Stimulated activated naive B cell treated with anti-CD40 and anti-IgM and Interleukin-4, amounts not matched to agents 10 μg/mL and 1 μg/mL and 100 μg/mL, for 72 hours (primary cell): Measurements from ENCODE around the gene SIX1.

Experiments used
- ATAC-seq, 2 donors: fragments of 150-1000 bp; cut with Tn5 transposase; replicated peaks; 2 replicates each; pipeline ENCODE4 v1.10.0; 2021; ENCODE audit warnings: moderate library complexity in 1 of 2
- DNase-seq: peaks from one replicate; pipeline ENCODE4 v3.0.0; 2021
- H3K27ac Mint-ChIP-seq: one replicate; pipeline ENCODE4 v1.8.0; 2022; ENCODE audit warnings: mild to moderate bottlenecking, mixed read lengths
- H3K27me3 Mint-ChIP-seq, 2 donors: one replicate each; pipeline ENCODE4 v1.8.0; 2022; ENCODE audit warnings: mixed read lengths in 2 of 2
- H3K36me3 Mint-ChIP-seq, 2 donors: one replicate each; pipeline ENCODE4 v1.8.0; 2022; ENCODE audit warnings: mixed read lengths in 2 of 2, mild to moderate bottlenecking in 1 of 2
- H3K4me1 Mint-ChIP-seq, 2 donors: one replicate each; pipeline ENCODE4 v1.8.0; 2022; ENCODE audit warnings: mixed read lengths in 2 of 2, mild to moderate bottlenecking in 1 of 2
- H3K4me3 Mint-ChIP-seq, 2 donors: one replicate each; pipeline ENCODE4 v1.8.0; 2022; ENCODE audit warnings: mild to moderate bottlenecking in 2 of 2, mixed read lengths in 2 of 2, moderate library complexity in 1 of 2
- H3K9me3 Mint-ChIP-seq, 2 donors: one replicate each; pipeline ENCODE4 v1.8.0; 2022; ENCODE audit warnings: mixed read lengths in 2 of 2, mild to moderate bottlenecking in 1 of 2

The SIX1 gene

GRCh38 chr14:60651086-60651795 is 2.0 kb upstream of the SIX1 start:
- Mint-ChIP-seq H3K27ac (peak overlapping the region; percentile 75), H3K36me3 (peaks cover 12 to 23% of the 10 kb centered on the region in 2 donors), H3K4me1 (peaks cover 44 to 59% of the 10 kb centered on the region in 2 donors), H3K4me3 (no peak overlapping the region), H3K27me3 (peaks cover 85 to 96% of the 10 kb centered on the region in 2 donors), H3K9me3 (peaks cover 14 to 17% of the 10 kb centered on the region in 2 donors)
- ATAC-seq (no peak), DNase-seq (no peak)

- peaks cover 39 to 56% of the 10 kb centered on the region in 2 donors for H3K4me1 Mint-ChIP-seq
- DNase-seq (no peak), ATAC-seq (no peak)
- peaks cover 11 to 20% of the 10 kb centered on the region in 2 donors for H3K36me3 Mint-ChIP-seq
- peaks cover 83 to 95% of the 10 kb centered on the region in 2 donors for H3K27me3 Mint-ChIP-seq
- peak overlapping the region; percentile 18 to 52 for H3K4me3 Mint-ChIP-seq
- peak overlapping the region; percentile 77 for H3K27ac Mint-ChIP-seq
- peaks cover 13% of the 10 kb centered on the region in 2 donors for H3K9me3 Mint-ChIP-seq
These were observed 1.2 kb upstream of the SIX1 start for GRCh38 chr14:60650373-60650961.

- peak overlapping the region; percentile 57 to 64 for H3K4me3 Mint-ChIP-seq
- DNase-seq (no peak), ATAC-seq (no peak)
- peaks cover 78 to 90% of the 10 kb centered on the region in 2 donors for H3K27me3 Mint-ChIP-seq
- H3K27ac Mint-ChIP-seq, result peak overlapping the region; percentile 77
- peaks cover 13% of the 10 kb centered on the region in 2 donors for H3K9me3 Mint-ChIP-seq
- H3K4me1 Mint-ChIP-seq, result peaks cover 34 to 51% of the 10 kb centered on the region in 2 donors
- H3K36me3 Mint-ChIP-seq, result peaks cover 8 to 20% of the 10 kb centered on the region in 2 donors
These were observed 647 bp upstream of the SIX1 start for GRCh38 chr14:60649875-60650372.

GRCh38 chr14:60648249-60648933 is 886 bp downstream of the SIX1 start:
- ATAC-seq (no peak), DNase-seq (no peak)
- Mint-ChIP-seq H3K4me3 (peak overlapping the region; percentile 63 to 64), H3K4me1 (peaks cover 27 to 50% of the 10 kb centered on the region in 2 donors), H3K36me3 (peaks cover 3 to 6% of the 10 kb centered on the region in 2 donors), H3K27me3 (peaks cover 72 to 88% of the 10 kb centered on the region in 2 donors), H3K27ac (peak overlapping the region; percentile 51), H3K9me3 (peaks cover under 1 to 8% of the 10 kb centered on the region in 2 donors)

- DNase-seq (no peak), ATAC-seq (no peak)
- Mint-ChIP-seq H3K4me1 (peaks cover 26 to 55% of the 10 kb centered on the region in 2 donors), H3K36me3 (peaks cover 3 to 6% of the 10 kb centered on the region in 2 donors), H3K9me3 (peaks cover 0 to 8% of the 10 kb centered on the region in 2 donors), H3K27ac (peak overlapping the region; percentile 65), H3K4me3 (peak overlapping the region; percentile 57 to 64), H3K27me3 (peaks cover 70 to 88% of the 10 kb centered on the region in 2 donors)
These were observed 1.4 kb downstream of the SIX1 start for GRCh38 chr14:60647837-60648248.

GRCh38 chr14:60647081-60647836 is 2.0 kb downstream of the SIX1 start:
- Mint-ChIP-seq H3K9me3 (peaks cover 0 to 8% of the 10 kb centered on the region in 2 donors), H3K36me3 (peaks cover 3 to 6% of the 10 kb centered on the region in 2 donors), H3K4me3 (peak overlapping the region; percentile 57 to 64), H3K4me1 (peaks cover 26 to 49% of the 10 kb centered on the region in 2 donors), H3K27ac (peak overlapping the region; percentile 65), H3K27me3 (peaks cover 68 to 87% of the 10 kb centered on the region in 2 donors)
- ATAC-seq (no peak), DNase-seq (no peak)

GRCh38 chr14:60646226-60646818 is 3.0 kb downstream of the SIX1 start:
- Mint-ChIP-seq H3K36me3 (peaks cover 3 to 6% of the 10 kb centered on the region in 2 donors), H3K9me3 (peaks cover 0 to 8% of the 10 kb centered on the region in 2 donors), H3K27me3 (peaks cover 68 to 87% of the 10 kb centered on the region in 2 donors), H3K4me1 (peaks cover 30 to 53% of the 10 kb centered on the region in 2 donors), H3K4me3 (no peak overlapping the region), H3K27ac (no peak overlapping the region)
- DNase-seq, result no peak
- ATAC-seq, result no peak

GRCh38 chr14:60645126-60645741 is 4.0 kb downstream of the SIX1 start:
- Mint-ChIP-seq H3K9me3 (peaks cover 0 to 8% of the 10 kb centered on the region in 2 donors), H3K27ac (no peak overlapping the region), H3K4me1 (peaks cover 30 to 53% of the 10 kb centered on the region in 2 donors), H3K4me3 (no peak overlapping the region), H3K36me3 (peaks cover 3 to 6% of the 10 kb centered on the region in 2 donors), H3K27me3 (peaks cover 71 to 90% of the 10 kb centered on the region in 2 donors)
- DNase-seq (no peak), ATAC-seq (no peak)

GRCh38 chr14:60644666-60645065 is 4.6 kb downstream of the SIX1 start:
- DNase-seq (no peak), ATAC-seq (no peak)
- H3K4me3 Mint-ChIP-seq, result no peak overlapping the region
- peaks cover 69 to 90% of the 10 kb centered on the region in 2 donors for H3K27me3 Mint-ChIP-seq
- H3K36me3 Mint-ChIP-seq, result peaks cover 3 to 6% of the 10 kb centered on the region in 2 donors
- peaks cover 0 to 8% of the 10 kb centered on the region in 2 donors for H3K9me3 Mint-ChIP-seq
- H3K27ac Mint-ChIP-seq, result no peak overlapping the region
- H3K4me1 Mint-ChIP-seq, result peaks cover 26 to 48% of the 10 kb centered on the region in 2 donors

GRCh38 chr14:60643463-60644314 is 5.6 kb downstream of the SIX1 start:
- Mint-ChIP-seq H3K9me3 (peaks cover 0 to 8% of the 10 kb centered on the region in 2 donors), H3K27me3 (peaks cover 71 to 89% of the 10 kb centered on the region in 2 donors), H3K4me1 (peaks cover 21 to 38% of the 10 kb centered on the region in 2 donors), H3K4me3 (no peak overlapping the region), H3K27ac (peak overlapping the region; percentile 90), H3K36me3 (peaks cover 3 to 6% of the 10 kb centered on the region in 2 donors)
- DNase-seq (no peak), ATAC-seq (no peak)

GRCh38 chr14:60643141-60643462 is 6.2 kb downstream of the SIX1 start:
- Mint-ChIP-seq H3K9me3 (peaks cover 0 to 8% of the 10 kb centered on the region in 2 donors), H3K27me3 (peaks cover 70 to 88% of the 10 kb centered on the region in 2 donors), H3K4me1 (peaks cover 18 to 35% of the 10 kb centered on the region in 2 donors), H3K36me3 (peaks cover 3 to 4% of the 10 kb centered on the region in 2 donors), H3K27ac (peak overlapping the region; percentile 90), H3K4me3 (peak overlapping the region; percentile 25 to 51)
- ATAC-seq (no peak), DNase-seq (no peak)
